AG08395 (cell line): ENCODE data around the gene NNAT.

ENCODE experiments used
- DNase-seq: peaks from one replicate; pipeline ENCODE4 v3.0.0; 2012; ENCODE audit warnings: mixed read lengths, low spot score

Gene NNAT

GRCh38 chr20:37523911-37524700, 3.1 kb downstream of the NNAT start:
- no peak for DNase-seq

GRCh38 chr20:37524859-37525708, 4.0 kb downstream of the NNAT start:
- peak; percentile 76 for DNase-seq

- DNase-seq, result no peak
Measured at GRCh38 chr20:37525810-37526209, 4.8 kb downstream of the NNAT start.

- DNase-seq, result peak; percentile 80
Measured at GRCh38 chr20:37526238-37526838, 5.3 kb downstream of the NNAT start.

- DNase-seq, result no peak
Measured at GRCh38 chr20:37526839-37527637, 6.0 kb downstream of the NNAT start.

- peak; percentile 94 for DNase-seq
Measured at GRCh38 chr20:37527638-37528445, 6.8 kb downstream of the NNAT start, which contains the start of gene BLCAP. Gene BLCAP, minus strand, starts transcription at chr20:37527876. Its CDS starts 8,702 bp downstream, at chr20:37519174.

- no peak for DNase-seq
Measured at GRCh38 chr20:37528446-37529213, 7.6 kb downstream of the NNAT start.

GRCh38 chr20:37529214-37529967, 8.3 kb downstream of the NNAT start:
- no peak for DNase-seq

- DNase-seq, result no peak
Measured at GRCh38 chr20:37529968-37530600, 9.0 kb downstream of the NNAT start.

GRCh38 chr20:37530696-37531095, 9.6 kb downstream of the NNAT start:
- DNase-seq, result no peak

GRCh38 chr20:37531856-37532255, 10.8 kb downstream of the NNAT start:
- no peak for DNase-seq

- DNase-seq, result no peak
Measured at GRCh38 chr20:37533154-37533715, 12.2 kb downstream of the NNAT start.

GRCh38 chr20:37534401-37535157, 13.5 kb downstream of the NNAT start:
- DNase-seq, result peak; percentile 67

- no peak for DNase-seq
Measured at GRCh38 chr20:37535443-37536132, 14.5 kb downstream of the NNAT start.

GRCh38 chr20:37537505-37537904, 16.5 kb downstream of the NNAT start:
- DNase-seq, result no peak

- DNase-seq, result peak; percentile 76
Measured at GRCh38 chr20:37538003-37538402, 17.0 kb downstream of the NNAT start.

- DNase-seq, result no peak
Measured at GRCh38 chr20:37539424-37539823, 18.4 kb downstream of the NNAT start.
